NT2/D1 (cell line): ENCODE data around the gene ATP2C1.

Experiments
- DNase-seq: peaks from one replicate; pipeline ENCODE4 v3.0.0-alpha.2; 2011; ENCODE audit warnings: low read depth, low spot score
- H3K27me3 ChIP-seq: 2 replicates; pipeline ENCODE4 v1.6.0; 2011; ENCODE audit warnings: mild to moderate bottlenecking; ENCODE audit not compliant: insufficient read length, insufficient read depth
- H3K36me3 ChIP-seq: 2 replicates; pipeline ENCODE4 v1.6.1; 2011; ENCODE audit warnings: mild to moderate bottlenecking, low read length, mixed read lengths; ENCODE audit not compliant: insufficient read depth, insufficient read length
- H3K4me1 ChIP-seq: 2 replicates; pipeline ENCODE4 v1.5.1; 2011; ENCODE audit not compliant: insufficient read depth, insufficient read length
- H3K4me3 ChIP-seq: 2 replicates; pipeline ENCODE4 v1.5.1; 2011; ENCODE audit warnings: low read depth; ENCODE audit not compliant: insufficient read length
- H3K9ac ChIP-seq: 2 replicates; pipeline ENCODE4 v1.6.0; 2011; ENCODE audit warnings: low read depth; ENCODE audit not compliant: insufficient read length
- H3K9me3 ChIP-seq: 2 replicates; pipeline ENCODE4 v1.5.1; 2011; ENCODE audit warnings: mild to moderate bottlenecking, low read length; ENCODE audit not compliant: insufficient read depth
- SUZ12 ChIP-seq: IDR thresholded peaks from 2 replicates; pipeline ENCODE4 v1.6.1; 2011; ENCODE audit not compliant: insufficient read length, insufficient read depth; ENCODE audit errors: extremely low read depth
- YY1 ChIP-seq: IDR thresholded peaks from 2 replicates; pipeline ENCODE4 v1.6.1; 2011; ENCODE audit not compliant: insufficient read length, insufficient read depth
- ZNF274 ChIP-seq: IDR thresholded peaks from 2 replicates; pipeline ENCODE4 v1.6.1; 2011; ENCODE audit warnings: mild to moderate bottlenecking, low read depth, low read length

Gene ATP2C1

GRCh38 chr3:130926504-130926903 is 32.6 kb downstream of the ATP2C1 start:
- TF ChIP-seq SUZ12, result no peak
- no peak for TF ChIP-seq ZNF274
- TF ChIP-seq YY1, result no peak
- DNase-seq, result no peak

GRCh38 chr3:130929804-130930203 is 35.9 kb downstream of the ATP2C1 start:
- Histone ChIP-seq H3K36me3 (peaks cover 19% of the 10 kb centered on the region), H3K4me3 (no peak overlapping the region), H3K4me1 (peaks cover 8% of the 10 kb centered on the region), H3K9ac (no peak overlapping the region), H3K9me3 (no peaks in the 10 kb centered on the region), H3K27me3 (no peaks in the 10 kb centered on the region)
- no peak for TF ChIP-seq ZNF274
- TF ChIP-seq SUZ12, result no peak
- TF ChIP-seq YY1, result no peak
- no peak for DNase-seq

More at GRCh38 chr3:130926504-130926903, 32.6 kb downstream of the ATP2C1 start:
- H3K9ac ChIP-seq, result no peak overlapping the region
- H3K4me1 ChIP-seq, result peaks cover 8% of the 10 kb centered on the region
- peaks cover 10% of the 10 kb centered on the region for H3K36me3 ChIP-seq
- no peaks in the 10 kb centered on the region for H3K27me3 ChIP-seq
- peaks cover 14% of the 10 kb centered on the region for H3K9me3 ChIP-seq
- no peak overlapping the region for H3K4me3 ChIP-seq

GRCh38 chr3:130932979-130933378 is 39.1 kb downstream of the ATP2C1 start:
- Histone ChIP-seq H3K4me1 (no peaks in the 10 kb centered on the region), H3K36me3 (peaks cover 26% of the 10 kb centered on the region), H3K4me3 (no peak overlapping the region), H3K9me3 (no peaks in the 10 kb centered on the region), H3K9ac (no peak overlapping the region), H3K27me3 (no peaks in the 10 kb centered on the region)
- no peak for DNase-seq
- TF ChIP-seq ZNF274 (no peak), SUZ12 (no peak), YY1 (no peak)

GRCh38 chr3:130933801-130934345 is 40.0 kb downstream of the ATP2C1 start:
- TF ChIP-seq ZNF274 (no peak), SUZ12 (no peak), YY1 (no peak)

GRCh38 chr3:130934442-130935089 is 40.7 kb downstream of the ATP2C1 start:
- Histone ChIP-seq H3K36me3 (peaks cover 34% of the 10 kb centered on the region), H3K4me3 (no peak overlapping the region)

More at GRCh38 chr3:130933801-130934345, 40.0 kb downstream of the ATP2C1 start:
- Histone ChIP-seq H3K9ac (no peak overlapping the region), H3K27me3 (no peaks in the 10 kb centered on the region), H3K4me1 (no peaks in the 10 kb centered on the region), H3K36me3 (peaks cover 34% of the 10 kb centered on the region), H3K9me3 (no peaks in the 10 kb centered on the region), H3K4me3 (no peak overlapping the region)
- DNase-seq, result no peak

GRCh38 chr3:130935761-130936492 is 42.0 kb downstream of the ATP2C1 start:
- peaks cover 30% of the 10 kb centered on the region for H3K36me3 ChIP-seq
- DNase-seq, result no peak
- H3K4me1 ChIP-seq, result no peaks in the 10 kb centered on the region
- TF ChIP-seq ZNF274, result no peak
- TF ChIP-seq SUZ12, result no peak
- no peak for TF ChIP-seq YY1
- no peak overlapping the region for H3K4me3 ChIP-seq
- H3K27me3 ChIP-seq, result no peaks in the 10 kb centered on the region
- H3K9me3 ChIP-seq, result no peaks in the 10 kb centered on the region
- H3K9ac ChIP-seq, result no peak overlapping the region

More at GRCh38 chr3:130934442-130935089, 40.7 kb downstream of the ATP2C1 start:
- Histone ChIP-seq H3K27me3 (no peaks in the 10 kb centered on the region), H3K4me1 (no peaks in the 10 kb centered on the region), H3K9me3 (no peaks in the 10 kb centered on the region), H3K9ac (no peak overlapping the region)
- no peak for TF ChIP-seq ZNF274
- TF ChIP-seq SUZ12, result no peak
- no peak for TF ChIP-seq YY1
- no peak for DNase-seq

- no peak for DNase-seq
- H3K4me3 ChIP-seq, result no peak overlapping the region
- peaks cover 55% of the 10 kb centered on the region for H3K36me3 ChIP-seq
- H3K4me1 ChIP-seq, result no peaks in the 10 kb centered on the region
- TF ChIP-seq ZNF274 (no peak), YY1 (no peak), SUZ12 (no peak)
- no peak overlapping the region for H3K9ac ChIP-seq
- no peaks in the 10 kb centered on the region for H3K9me3 ChIP-seq
- no peaks in the 10 kb centered on the region for H3K27me3 ChIP-seq
These were observed 45.9 kb downstream of the ATP2C1 start for GRCh38 chr3:130939753-130940152.
